Jurkat, Clone E6-1 (cell line): ENCODE results near the gene FAM20A.

ENCODE experiments used
- DNase-seq: peaks from one replicate; pipeline ENCODE4 v3.0.0-alpha.2; 2011; ENCODE audit warnings: low read depth, low spot score
- H3K4me3 ChIP-seq: 2 replicates; pipeline ENCODE4 v1.5.1; 2011; ENCODE audit warnings: mild to moderate bottlenecking, low read length, control low read depth, moderate library complexity

The FAM20A gene

GRCh38 chr17:68576137-68576536 is 25.0 kb downstream of the FAM20A start:
- DNase-seq = no peak
- H3K4me3 ChIP-seq = no peak overlapping the region

DNA sequence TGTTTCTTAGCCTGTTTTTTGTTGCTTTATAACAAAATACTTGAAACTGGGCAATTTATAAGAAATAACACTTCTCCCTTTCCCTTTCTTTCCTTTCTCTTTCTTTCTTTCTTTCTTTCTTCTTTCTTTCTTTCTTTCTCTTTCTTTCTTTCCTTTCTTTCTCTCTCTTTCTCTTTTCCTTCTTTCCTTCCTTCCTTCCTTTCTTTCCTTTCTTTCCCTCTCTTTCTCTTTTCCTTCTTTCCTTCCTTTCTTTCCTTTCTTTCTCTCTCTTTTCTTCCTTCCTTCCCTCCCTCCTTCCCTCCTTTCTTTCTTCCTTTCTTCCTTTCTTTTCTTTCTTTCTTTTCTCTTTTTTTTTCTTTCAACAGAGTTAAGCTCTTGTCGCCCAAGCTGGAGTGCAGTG is 27.8 kb downstream of the FAM20A start:
- no peak for DNase-seq

GRCh38 chr17:68572138-68572842 is 28.9 kb downstream of the FAM20A start:
- DNase-seq = no peak
- no peak overlapping the region for H3K4me3 ChIP-seq

More for the DNA sequence above, 27.8 kb downstream of the FAM20A start:
- no peak overlapping the region for H3K4me3 ChIP-seq

- H3K4me3 ChIP-seq = no peak overlapping the region
- no peak for DNase-seq
Observed at GRCh38 chr17:68570526-68570925, 30.6 kb downstream of the FAM20A start.

GRCh38 chr17:68569346-68569745 is 31.8 kb downstream of the FAM20A start:
- no peak for DNase-seq
- H3K4me3 ChIP-seq = no peak overlapping the region

GRCh38 chr17:68568581-68568980 is 32.6 kb downstream of the FAM20A start:
- no peak for DNase-seq
- H3K4me3 ChIP-seq = no peak overlapping the region

DNA sequence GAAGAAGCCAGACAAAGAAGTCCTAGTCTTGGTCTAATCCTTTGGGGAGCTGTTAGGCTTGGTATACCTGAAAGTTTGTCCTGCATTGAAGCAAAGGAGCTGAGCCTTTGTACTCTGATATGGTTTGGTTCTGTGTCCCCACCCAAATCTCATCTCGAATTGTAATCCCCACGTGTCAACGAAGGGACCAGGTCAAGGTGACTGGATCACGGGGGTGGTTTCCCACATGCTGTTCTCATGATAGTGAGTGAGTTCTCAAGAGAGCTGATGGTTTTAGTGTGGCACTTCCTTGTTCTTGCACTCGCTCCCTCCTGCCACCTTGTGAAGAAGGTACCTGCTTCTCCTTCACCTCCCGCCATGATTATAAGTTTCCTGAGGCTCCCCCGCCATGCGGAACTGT is 33.6 kb downstream of the FAM20A start:
- DNase-seq = no peak
- no peak overlapping the region for H3K4me3 ChIP-seq

DNA sequence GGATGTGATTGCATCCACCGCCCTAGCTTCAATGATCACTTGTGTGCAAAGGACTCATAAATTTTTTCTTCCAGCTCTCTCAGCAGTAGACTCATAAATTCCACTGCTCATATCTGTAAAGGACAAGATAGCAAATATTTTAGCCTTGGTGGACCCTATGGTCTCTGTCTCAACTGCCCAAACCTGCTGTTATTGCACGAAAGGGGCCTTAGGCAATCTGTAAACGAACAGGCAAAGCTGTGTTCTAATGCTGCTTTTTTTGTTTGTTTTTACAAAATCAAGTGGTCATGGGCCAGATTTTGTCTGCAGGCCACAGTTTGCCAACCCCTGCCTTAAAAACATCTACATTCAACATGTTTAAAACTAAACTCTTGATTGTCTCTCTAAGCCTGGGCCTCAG is 34.1 kb downstream of the FAM20A start:
- no peak for DNase-seq
- no peak overlapping the region for H3K4me3 ChIP-seq

DNA sequence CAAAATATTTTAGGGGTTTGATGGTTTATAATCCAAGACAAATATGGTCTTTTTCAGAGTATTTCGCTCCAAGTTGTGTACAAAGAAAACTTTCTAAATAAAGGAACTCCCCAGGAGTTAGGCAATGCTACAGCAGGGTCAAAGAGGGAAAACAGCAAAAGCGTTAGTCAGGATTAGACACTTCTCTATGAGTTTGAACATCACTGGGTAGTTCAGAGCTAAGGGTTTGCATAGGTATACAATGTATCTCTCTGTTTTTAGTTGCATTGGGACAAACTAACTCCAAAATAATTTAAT is 34.8 kb downstream of the FAM20A start:
- DNase-seq = no peak
- H3K4me3 ChIP-seq = no peak overlapping the region

DNA sequence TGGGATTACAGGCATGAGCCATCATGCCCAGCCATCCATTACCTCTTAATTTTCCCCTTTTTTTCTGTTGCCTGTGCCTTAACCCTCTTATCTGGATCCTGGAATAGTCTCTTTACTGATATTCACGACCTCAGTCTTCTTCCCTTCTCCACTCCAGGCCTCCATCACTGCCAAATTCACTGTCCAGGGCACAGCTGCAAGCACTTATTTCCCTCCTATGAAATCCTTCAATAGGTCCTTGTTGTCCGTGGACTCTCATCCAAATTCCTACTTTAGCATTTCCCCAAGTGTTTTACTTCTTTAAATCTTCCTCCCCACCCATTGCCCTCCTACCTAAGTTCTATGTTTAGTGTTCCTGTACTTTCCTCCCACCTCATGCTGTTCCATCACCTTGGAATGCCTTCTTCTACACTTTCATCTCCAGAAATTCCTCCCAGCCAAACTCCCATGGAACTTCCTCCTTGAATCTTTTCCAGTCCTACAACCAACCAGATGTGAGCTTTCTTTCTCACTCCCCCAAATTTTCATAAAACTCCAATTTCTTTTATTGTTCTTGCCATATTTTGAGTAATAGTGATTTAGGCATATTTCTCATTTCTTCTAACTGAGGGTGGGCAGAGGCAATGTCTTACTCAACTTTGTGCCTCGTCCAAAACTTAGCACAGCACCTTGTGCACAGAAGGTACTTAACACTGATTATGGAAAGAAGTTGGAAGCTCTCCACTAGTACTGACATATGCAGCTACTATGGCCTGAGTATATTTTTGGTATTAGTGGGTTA is 35.3 kb downstream of the FAM20A start:
- no peak overlapping the region for H3K4me3 ChIP-seq
- no peak for DNase-seq

GRCh38 chr17:68564415-68565111 is 36.6 kb downstream of the FAM20A start:
- H3K4me3 ChIP-seq = no peak overlapping the region
- DNase-seq = no peak

- no peak for DNase-seq
- H3K4me3 ChIP-seq = no peak overlapping the region
Observed at GRCh38 chr17:68562736-68563135, 38.4 kb downstream of the FAM20A start.

DNA sequence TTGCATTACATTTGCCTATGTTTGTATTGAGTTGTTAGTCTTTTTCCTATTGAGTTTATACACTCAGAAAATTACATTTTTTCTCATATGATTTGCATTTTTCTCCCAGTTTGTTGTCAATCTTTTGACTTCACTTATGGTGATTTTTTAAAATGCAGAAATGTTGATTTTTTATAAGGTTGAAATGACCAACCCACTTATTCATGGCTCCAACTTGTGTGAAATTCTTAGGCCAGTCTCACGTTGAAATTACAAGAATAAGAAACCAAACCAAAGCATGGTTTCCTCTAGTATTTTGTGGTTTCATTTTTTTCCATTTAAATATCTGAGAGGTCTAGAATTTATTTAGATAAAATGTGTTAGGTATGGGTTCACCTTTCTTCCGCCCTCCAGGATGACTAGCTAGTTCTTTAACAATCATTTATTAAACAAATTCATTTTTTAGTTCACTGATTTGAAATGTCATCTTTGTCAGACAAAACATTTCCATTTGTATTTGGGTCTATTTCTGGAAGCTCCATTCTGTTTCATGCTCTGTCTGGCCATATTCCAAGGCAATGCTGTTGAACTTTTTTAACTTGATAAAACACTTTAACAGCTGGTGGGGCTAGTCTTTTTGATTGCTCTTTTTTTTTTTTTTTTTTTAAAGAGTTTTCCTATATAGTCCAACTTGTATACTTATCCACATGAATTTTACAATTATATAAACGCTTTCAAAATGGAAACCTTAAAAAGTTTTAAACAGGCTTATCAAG is 40.0 kb downstream of the FAM20A start:
- no peak overlapping the region for H3K4me3 ChIP-seq
- DNase-seq = no peak

DNA sequence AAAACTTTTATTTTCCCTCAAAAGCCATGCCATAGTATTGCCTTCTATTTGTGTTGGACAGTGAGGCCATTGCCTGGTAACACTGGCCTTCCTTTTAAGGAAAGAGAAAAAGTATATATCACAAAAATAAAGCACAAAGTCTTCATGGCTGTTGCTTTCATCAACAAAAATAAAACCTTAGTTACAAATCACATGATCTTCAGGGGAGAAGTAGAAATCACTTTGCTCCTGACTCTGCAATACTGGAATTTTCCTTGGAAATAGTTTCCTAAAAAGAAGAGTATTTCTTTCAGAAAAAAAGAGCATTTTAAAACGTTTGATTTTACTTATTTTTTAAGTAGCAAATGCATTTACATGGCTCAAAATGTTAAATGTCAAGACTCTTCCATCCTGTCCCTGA is 41.9 kb downstream of the FAM20A start:
- DNase-seq = no peak
- no peak overlapping the region for H3K4me3 ChIP-seq

DNA sequence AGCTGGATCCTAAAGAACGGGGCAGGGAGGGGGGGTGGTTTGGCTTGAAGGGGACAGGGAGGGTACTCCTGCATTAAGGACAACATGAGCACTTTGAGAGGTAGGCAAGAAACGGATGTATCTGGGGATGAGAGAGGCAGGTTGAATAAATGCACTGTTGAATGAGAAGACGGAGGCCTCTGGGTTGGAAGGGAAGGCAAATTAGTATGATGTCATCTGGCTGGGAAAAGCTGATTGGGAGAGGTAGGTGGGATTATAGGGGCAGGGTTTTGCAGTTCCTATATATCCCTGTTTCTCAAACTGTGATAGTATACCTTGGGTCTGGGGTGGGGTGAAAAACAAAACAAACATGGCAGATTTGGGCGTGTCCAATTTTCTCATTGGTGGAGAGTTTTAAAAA is 44.6 kb downstream of the FAM20A start:
- no peak overlapping the region for H3K4me3 ChIP-seq
- no peak for DNase-seq

GRCh38 chr17:68544111-68544915 is 56.9 kb downstream of the FAM20A start:
- DNase-seq = no peak
- H3K4me3 ChIP-seq = no peak overlapping the region

DNA sequence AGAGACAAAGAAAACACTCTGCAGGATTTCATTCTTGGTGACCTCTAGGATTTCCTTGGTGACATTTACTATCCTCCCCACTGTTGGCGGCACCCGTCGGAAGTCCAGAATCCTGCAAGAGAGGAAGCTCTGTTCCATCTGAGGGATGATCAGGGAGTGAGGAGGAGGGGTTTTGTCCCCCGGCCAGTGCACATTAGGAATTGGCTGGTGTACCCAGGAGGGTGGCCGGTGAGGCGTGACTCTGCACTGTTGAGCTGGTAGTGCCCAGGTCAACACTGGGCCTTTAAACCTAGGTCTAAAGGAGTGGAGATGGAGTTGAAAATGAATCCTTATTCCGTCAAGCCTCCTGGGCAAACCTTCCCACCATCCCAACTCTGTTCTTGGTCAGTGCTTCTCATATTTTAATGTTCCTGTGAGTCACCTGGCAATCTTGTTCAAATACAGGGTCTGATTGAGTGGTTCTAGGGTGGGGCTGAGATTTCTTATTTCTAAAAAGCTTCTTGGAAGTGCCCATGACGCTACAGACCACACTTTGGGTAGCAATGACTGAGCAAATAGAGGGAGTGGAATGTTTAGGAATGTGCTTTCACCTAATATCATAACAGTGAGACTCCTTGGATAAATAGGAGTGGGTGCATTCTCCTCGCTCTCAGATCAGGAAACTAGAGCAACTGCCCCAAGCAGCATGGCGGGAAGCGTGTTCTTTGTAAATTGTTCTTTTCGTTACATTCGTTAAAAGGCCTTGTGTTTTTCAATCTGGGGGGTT is 58.3 kb downstream of the FAM20A start:
- DNase-seq = no peak

GRCh38 chr17:68541816-68542215 is 59.4 kb downstream of the FAM20A start:
- no peak for DNase-seq
- no peak overlapping the region for H3K4me3 ChIP-seq

More for the DNA sequence above, 58.3 kb downstream of the FAM20A start:
- no peak overlapping the region for H3K4me3 ChIP-seq
